Measurements from ENCODE around the gene SLC12A2.
A peak's percentile ranks its signal among the peaks of the same experiment; 100 is the strongest.

Gene SLC12A2

GRCh38 chr5:128197896-128198522 is 114.4 kb downstream of the SLC12A2 start:
- DNase-seq (ENCODE audit: low read depth): no peak
- no peak overlapping the region for H3K4me3 ChIP-seq (replicated peaks; ENCODE audit: low read depth, low read length)
- no peak for TF ChIP-seq CTCF (IDR thresholded peaks at IDR 0.05; ENCODE audit: low read length, missing control alignments)

- DNase-seq (ENCODE audit: low read depth): peak; percentile 57
- no peak for TF ChIP-seq CTCF (IDR thresholded peaks at IDR 0.05; ENCODE audit: low read length, missing control alignments)
- H3K4me3 ChIP-seq (replicated peaks; ENCODE audit: low read depth, low read length): no peak overlapping the region
Observed at GRCh38 chr5:128199104-128199503, 115.5 kb downstream of the SLC12A2 start.

- no peak for DNase-seq (ENCODE audit: low read depth)
- no peak for TF ChIP-seq CTCF (IDR thresholded peaks at IDR 0.05; ENCODE audit: low read length, missing control alignments)
- H3K4me3 ChIP-seq (replicated peaks; ENCODE audit: low read depth, low read length): no peak overlapping the region
Observed at GRCh38 chr5:128199611-128200010, 116.0 kb downstream of the SLC12A2 start.

GRCh38 chr5:128201065-128201926 is 117.7 kb downstream of the SLC12A2 start:
- TF ChIP-seq CTCF (IDR thresholded peaks at IDR 0.05; ENCODE audit: low read length, missing control alignments): peak; percentile 57
- H3K4me3 ChIP-seq (replicated peaks; ENCODE audit: low read depth, low read length): no peak overlapping the region
- peak; percentile 66 for DNase-seq (ENCODE audit: low read depth)

GRCh38 chr5:128202320-128202719 is 118.8 kb downstream of the SLC12A2 start:
- peak; percentile 23 for DNase-seq (ENCODE audit: low read depth)
- TF ChIP-seq CTCF (IDR thresholded peaks at IDR 0.05; ENCODE audit: low read length, missing control alignments): no peak
- H3K4me3 ChIP-seq (replicated peaks; ENCODE audit: low read depth, low read length): no peak overlapping the region

GRCh38 chr5:128208436-128208835 is 124.9 kb downstream of the SLC12A2 start:
- H3K4me3 ChIP-seq (replicated peaks; ENCODE audit: low read depth, low read length): no peak overlapping the region
- TF ChIP-seq CTCF (IDR thresholded peaks at IDR 0.05; ENCODE audit: low read length, missing control alignments): no peak
- DNase-seq (ENCODE audit: low read depth): no peak
